DMS153 treated with DMSO at 0.1 percent for 48 hours (cell line): ENCODE data around the gene CENPX.

Source experiments
- DNase-seq: peaks from one replicate; lab custom pipeline; 2025; ENCODE audit not compliant: unreplicated experiment; lab: John Stamatoyannopoulos, UW

CENPX gene

GRCh38 chr17:82055023-82055964 is 32.6 kb upstream of the CENPX start:
- no peak for DNase-seq

DNA sequence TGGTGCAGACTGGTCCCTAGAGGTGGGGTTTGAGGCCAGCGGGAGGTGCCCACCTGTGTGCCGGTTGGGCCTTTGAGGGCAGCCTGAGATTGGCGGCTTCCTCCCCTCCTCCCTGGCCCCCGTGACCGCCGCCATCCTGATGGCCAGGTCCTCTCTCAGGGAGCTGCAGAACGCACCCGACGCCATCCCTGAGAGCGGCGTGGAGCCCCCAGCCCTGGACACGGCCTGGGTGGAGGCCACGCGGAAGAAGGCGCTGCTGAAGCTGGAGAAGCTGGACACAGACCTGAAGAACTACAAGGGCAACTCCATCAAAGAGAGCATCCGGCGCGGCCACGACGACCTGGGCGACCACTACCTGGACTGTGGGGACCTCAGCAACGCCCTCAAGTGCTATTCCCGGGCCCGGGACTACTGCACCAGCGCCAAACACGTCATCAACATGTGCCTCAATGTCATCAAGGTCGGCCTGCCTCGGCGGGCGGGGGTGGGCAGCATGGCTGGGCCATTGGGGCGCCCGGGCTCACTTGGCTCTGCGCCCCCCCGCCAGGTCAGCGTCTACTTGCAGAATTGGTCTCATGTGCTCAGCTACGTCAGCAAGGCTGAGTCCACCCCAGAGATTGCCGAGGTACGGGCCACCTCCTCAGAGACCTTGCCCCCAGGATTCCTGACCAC is 31.8 kb upstream of the CENPX start:
- no peak for DNase-seq

- DNase-seq = no peak
Measured at GRCh38 chr17:82053556-82054263, 31.0 kb upstream of the CENPX start.

- DNase-seq = no peak
Measured at GRCh38 chr17:82053130-82053529, 30.5 kb upstream of the CENPX start.

DNA sequence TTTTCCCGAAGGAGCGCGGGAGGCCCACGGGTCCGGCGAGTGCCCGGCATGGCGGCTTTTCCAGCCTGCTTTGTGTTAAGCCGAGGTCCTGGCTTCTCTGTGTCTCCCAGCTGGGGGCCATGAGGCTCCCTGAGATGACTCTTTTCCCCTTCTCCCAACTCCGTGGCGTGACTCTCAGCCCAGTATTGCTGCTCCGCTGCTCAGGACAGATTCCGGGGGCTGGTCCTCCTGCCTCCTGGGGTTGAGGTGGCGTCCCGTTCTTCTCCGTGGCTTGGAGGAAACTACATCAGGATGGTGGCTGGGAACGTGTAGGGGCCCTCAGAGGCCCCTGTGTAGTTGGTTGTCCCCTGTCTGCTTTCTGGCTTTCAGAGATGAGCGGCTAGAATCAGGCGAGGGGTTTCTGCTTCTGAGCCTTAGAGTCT is 30.0 kb upstream of the CENPX start:
- no peak for DNase-seq

DNA sequence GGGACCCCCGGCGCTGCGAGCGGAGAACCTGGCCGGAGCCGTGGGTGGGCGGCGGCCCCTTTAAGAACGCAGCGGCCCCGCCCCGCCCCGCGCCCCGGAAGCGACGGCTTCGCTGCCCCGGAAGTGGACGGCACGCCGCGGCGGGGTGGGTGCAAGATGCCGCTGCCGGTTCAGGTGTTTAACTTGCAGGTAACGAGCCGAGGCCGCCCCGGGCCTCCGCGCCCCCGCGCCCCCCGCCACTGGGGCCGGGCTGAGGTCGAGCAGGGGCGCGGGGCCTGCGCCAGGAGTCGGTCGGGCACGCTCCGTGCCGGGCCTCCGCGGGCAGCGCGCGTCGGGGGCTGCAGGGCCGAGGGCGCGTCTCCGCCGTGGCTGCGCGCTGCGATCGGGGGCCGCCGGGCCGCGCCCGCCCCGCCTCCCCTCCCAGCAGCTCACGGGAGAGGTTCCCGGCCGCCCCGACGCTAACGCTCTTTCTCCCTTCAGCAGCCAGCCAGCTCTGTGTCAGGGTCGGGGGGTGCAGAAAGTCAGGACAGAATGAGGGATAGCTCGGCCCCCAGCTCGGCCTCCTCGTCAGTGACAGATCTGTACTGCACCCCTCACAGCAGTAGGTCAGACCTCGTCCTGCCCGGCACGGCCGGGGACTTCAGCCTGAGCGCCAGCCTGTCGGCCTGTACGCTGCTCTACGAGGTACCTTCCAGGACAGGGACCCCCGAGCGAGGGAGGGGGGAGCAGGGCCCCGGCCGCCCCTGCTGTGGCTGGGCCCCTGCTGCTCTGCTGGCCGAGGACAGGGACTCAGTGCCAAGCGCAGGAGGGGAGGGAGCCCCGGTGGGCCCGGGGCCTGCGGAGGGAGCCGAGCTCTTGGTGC is 29.3 kb upstream of the CENPX start, which contains the start of the genes GPS1 and RFNG:
Gene GPS1, plus strand, starts transcription at position 123 of the 862 bp plus-strand sequence. Its CDS starts 34 bp downstream, at position 157.
Gene RFNG, minus strand, starts transcription at position 36 of the 862 bp plus-strand sequence. CDS start 45 bp downstream, outside the sequence.
- peak; percentile 23 for DNase-seq

- no peak for DNase-seq
Measured at GRCh38 chr17:82050761-82051641, 28.3 kb upstream of the CENPX start.

DNA sequence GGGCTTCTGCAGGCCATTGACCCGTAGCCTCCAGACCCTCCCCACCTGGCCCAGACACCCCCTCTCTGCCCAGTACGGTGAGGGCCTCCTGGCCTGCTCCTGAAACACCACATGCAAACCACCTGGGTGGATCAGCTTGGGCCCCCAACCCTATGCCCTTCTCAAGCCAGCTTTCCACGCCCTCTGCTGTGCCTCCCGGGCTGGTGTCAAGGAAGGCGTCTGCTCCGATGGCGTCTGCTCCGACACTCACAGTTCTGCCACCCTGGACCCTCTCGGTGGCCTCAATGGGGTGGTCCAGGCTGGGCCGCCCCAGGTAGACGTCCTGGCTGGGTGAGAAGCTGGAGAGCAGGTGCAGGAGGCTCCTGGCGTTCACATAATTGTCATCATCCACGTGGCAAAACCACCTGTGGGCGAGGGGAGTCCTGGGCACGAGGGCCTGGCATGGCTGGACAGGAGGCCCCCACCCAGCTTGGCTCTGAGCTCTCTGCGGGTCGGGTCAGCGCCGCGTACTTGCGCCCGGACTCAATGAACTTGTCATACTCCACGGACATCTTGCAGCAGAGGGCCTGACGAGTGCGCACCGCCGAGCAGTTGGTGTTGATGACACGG is 27.6 kb upstream of the CENPX start:
- DNase-seq = no peak

GRCh38 chr17:82049521-82049971 is 26.9 kb upstream of the CENPX start:
- DNase-seq = no peak

GRCh38 chr17:82049106-82049505 is 26.4 kb upstream of the CENPX start:
- DNase-seq = no peak

DNA sequence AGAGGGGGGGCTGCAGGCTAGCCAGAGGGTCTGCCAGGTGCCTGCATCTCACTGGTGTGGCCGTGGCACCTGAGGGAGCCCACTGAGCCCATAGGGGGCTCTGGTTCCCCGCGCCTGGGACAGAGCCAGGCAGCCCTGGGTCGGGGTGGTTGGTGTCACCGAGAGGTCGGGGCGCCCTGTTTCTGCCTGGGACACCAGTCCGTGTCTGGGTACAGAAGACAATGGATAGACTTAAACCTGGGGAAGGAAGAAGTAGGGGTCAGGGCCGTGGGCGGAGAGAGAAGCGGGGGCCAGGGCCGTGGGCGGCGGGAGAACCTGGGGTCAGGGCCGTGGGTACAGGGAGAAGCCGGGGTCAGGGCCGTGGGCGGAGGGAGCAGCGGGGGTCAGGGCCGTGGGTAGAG is 25.9 kb upstream of the CENPX start:
- DNase-seq = no peak

- no peak for DNase-seq
Measured at GRCh38 chr17:82047914-82048570, 25.4 kb upstream of the CENPX start.

- no peak for DNase-seq
Measured at GRCh38 chr17:82047379-82047778, 24.7 kb upstream of the CENPX start.

GRCh38 chr17:82046903-82047302 is 24.2 kb upstream of the CENPX start:
- DNase-seq = no peak

DNA sequence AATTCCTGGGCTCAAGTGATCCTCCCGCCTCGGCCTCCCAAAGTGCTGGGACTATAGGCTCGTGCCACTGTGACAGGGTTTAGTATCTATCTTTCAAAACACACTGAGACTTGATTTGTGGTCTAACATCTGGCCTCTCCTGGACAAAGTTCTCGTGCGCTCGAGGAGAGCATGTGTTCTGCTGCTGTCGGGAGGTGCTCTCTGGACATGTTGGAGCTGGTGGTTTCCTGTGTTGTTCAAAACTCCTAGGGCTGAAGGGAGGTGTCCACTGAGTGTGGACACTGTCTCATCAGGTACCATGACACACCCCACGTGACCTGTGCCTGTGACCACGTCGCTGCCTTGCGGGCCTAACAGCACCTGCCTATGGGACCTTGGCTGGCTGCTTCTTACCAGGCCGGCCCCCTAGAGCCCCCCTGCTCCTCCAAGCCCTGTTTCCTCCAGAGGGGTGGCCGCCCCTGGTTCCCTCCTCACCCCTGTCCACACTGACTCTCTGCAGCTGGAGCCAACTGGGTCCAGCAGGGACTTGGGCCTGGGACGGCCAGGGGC is 23.3 kb upstream of the CENPX start:
- no peak for DNase-seq

DNA sequence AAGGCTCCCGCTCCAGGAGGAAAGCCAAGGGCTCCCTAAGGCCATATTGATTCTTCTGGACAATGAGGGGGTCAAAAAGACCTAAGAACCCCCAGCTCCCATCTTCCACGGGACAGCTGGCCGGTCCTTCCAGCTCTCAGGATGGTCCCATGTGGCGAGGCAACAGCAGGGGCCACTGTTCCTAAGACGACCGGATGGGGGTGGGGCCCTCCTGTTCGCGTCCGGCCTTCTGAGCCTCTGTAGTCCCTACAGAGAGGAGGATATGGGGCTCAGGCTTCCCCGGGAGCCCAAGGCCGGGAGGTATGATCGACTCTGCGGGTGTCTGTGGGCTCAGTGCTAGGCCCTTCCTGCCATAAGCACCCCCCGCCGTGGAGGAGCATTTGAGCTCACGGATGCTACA is 20.8 kb upstream of the CENPX start:
- DNase-seq = no peak

- DNase-seq = no peak
Measured at GRCh38 chr17:82042649-82043048, 20.0 kb upstream of the CENPX start.

GRCh38 chr17:82041144-82041814 is 18.6 kb upstream of the CENPX start:
- no peak for DNase-seq
